ENCODE data around the gene FRS2.

FRS2 gene

DNA sequence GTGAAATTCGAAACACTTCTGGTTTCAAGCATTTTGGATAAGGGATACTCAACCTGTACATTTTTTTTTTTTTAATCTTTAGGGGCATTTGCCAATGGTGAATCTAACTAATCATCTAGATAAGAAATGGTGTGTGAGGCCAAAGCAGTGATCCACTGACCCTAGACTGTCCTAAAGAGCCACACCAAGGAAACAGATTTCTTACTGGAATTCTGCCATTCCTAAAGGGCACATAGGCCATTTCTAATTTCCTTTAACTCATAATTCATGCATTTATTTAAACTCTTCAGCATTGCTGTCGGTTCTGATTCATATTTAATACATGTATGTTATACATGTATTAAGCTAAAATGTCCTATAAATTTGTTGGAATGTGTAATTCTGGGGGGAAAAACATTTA is 47.2 kb downstream of the FRS2 start:
- Histone ChIP-seq H3K9me3 (peaks cover 42% of the 10 kb centered on the region), H3K36me3 (peaks cover 14% of the 10 kb centered on the region; the same call in 1 of the 2 replicates), H3K27me3 (no peaks in the 10 kb centered on the region), H4K20me1 (peaks cover 59% of the 10 kb centered on the region), H3K4me3 (no peak overlapping the region), H3K9ac (no peak overlapping the region), H3K27ac (no peak overlapping the region), H3K4me2 (no peak overlapping the region), H3K4me1 (0 out of 2 replicates have a peak, but pooled peaks cover 5% of the 10 kb centered on the region)
- TF ChIP-seq Cebpa-rat (IDR thresholded peaks at IDR 0.05), result no peak

DNA sequence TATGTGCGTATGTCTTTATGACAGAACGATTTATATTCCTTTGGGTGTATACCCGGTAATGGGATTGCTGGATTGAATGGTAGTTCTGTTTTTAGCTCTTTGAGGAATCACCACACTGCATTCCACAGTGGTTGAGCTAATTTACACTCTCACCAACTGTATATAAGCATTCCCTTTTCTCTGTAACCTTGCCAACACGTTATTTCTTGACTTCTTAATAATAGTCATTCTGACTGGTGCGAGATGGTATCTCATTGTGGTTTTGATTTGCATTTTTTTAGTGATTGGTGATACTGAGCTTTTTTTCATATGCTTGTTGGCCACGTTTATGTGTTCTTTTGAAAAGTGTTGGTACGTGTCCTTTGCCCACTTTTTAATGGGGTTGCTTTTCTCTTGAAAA is 49.7 kb downstream of the FRS2 start:
- Histone ChIP-seq H3K4me1 (no peaks in the 10 kb centered on the region), H3K36me3 (peaks cover 14% of the 10 kb centered on the region), H3K27ac (no peak overlapping the region), H3K9me3 (peaks cover 59% of the 10 kb centered on the region), H3K9ac (no peak overlapping the region), H3K27me3 (no peaks in the 10 kb centered on the region), H4K20me1 (peaks cover 57% of the 10 kb centered on the region), H3K4me2 (no peak overlapping the region), H3K4me3 (no peak overlapping the region)
- no peak for TF ChIP-seq Cebpa-rat (IDR thresholded peaks at IDR 0.05)

DNA sequence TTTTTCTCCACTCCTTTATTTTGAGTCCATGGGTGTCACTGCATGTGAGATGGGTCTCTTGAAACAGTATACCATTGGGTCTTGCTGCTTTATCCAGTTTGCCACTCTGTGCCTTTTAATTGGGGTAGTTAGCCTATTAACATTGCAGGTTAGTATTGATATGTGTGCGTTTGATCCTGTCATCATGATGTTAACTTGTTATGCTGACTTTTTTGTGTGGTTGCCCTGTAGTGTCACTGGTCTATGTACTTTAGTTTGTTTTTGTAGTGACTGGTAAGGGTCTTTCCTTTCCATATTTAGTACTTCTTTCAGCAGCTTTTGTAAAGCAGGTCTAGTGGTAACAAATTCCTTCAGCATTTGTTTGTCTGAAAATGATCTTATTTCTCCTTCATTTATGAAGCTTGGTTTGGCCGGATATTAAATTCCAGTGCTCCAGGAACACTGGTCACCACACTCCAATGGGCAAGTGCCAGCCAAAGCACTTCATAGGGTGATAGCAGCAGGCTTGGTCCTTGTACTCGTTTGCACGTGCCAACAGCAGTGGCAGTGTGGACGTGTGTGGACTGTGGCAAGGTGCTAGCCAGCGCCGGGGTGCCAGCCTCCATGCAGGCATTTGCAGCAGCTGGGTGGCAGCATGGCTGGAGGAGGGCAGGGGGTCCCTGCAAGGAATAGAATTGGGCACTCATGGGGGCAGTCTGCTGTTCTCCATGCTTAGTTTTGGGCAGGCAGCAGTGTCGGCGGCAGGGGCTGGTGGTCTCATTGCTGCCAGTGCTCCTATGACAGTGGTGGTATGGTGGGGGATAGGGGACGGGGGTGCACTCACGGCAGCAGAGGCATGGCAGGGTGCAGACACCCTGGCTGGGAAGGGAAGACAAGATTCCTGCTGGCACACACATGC is 53.5 kb downstream of the FRS2 start:
- Histone ChIP-seq H3K36me3 (peaks cover 7% of the 10 kb centered on the region; the same call in 1 of the 2 replicates), H3K4me3 (no peak overlapping the region), H3K27me3 (no peaks in the 10 kb centered on the region), H3K27ac (no peak overlapping the region), H3K9me3 (peaks cover 57% of the 10 kb centered on the region), H3K9ac (no peak overlapping the region), H3K4me2 (no peak overlapping the region), H3K4me1 (no peaks in the 10 kb centered on the region), H4K20me1 (peaks cover 61% of the 10 kb centered on the region)
- TF ChIP-seq Cebpa-rat (IDR thresholded peaks at IDR 0.05), result no peak

DNA sequence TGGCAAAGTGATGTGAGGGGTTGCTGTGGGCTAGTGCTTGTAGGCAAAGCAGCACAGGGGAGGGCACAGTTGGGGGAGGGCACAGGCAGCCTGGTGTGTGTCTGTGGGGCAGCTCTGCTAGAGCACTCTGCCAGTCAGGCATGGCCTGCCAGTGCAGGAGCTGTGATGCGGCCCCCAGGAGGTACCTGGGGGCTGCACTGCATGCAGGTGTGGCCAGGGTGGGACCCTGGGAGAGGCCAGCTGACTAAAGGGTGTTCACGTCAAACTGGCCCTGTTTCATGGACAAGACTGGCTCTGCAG is 54.1 kb downstream of the FRS2 start:
- H3K27ac ChIP-seq, result no peak overlapping the region
- TF ChIP-seq Cebpa-rat (IDR thresholded peaks at IDR 0.05), result no peak
- H3K36me3 ChIP-seq, result peaks cover 3% of the 10 kb centered on the region; the same call in 1 of the 2 replicates
- peaks cover 52% of the 10 kb centered on the region for H3K9me3 ChIP-seq
- no peak overlapping the region for H3K4me2 ChIP-seq
- H3K27me3 ChIP-seq, result no peaks in the 10 kb centered on the region
- no peak overlapping the region for H3K9ac ChIP-seq
- H3K4me3 ChIP-seq, result no peak overlapping the region
- peaks cover 61% of the 10 kb centered on the region for H4K20me1 ChIP-seq
- no peaks in the 10 kb centered on the region for H3K4me1 ChIP-seq

DNA sequence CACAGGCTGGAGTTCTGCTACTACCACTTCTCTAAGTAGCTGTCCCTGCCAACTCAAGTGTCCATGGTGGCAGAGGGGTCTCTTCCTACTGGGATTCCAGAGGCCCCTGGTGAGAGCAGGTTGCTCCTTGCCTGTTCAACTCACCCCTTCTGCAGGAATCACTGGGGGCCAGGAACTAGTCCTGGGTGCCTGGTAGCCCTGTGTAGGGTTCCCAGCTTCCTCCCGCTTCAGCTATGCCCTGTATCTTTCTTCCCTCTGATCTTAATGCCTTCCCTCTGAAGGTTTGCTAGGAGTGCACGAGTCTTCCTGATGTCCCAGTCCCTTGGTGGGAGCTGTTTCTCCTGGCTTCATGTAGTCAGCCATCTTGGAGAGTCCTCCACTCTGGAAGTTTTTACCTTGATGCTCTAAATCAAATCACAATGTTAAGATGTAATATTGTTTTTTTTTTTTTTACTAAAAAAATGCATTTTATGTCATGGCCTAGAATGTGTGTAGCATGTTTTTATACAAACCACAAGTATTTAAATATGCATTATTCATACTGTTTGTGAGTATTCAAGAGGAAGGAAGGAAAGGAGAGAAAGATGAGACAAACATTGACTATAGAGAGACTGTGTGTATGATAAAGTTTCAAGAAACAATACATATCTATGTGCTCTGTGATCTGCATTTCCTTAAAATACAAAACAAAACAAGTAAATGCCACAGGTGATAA is 54.7 kb downstream of the FRS2 start:
- Histone ChIP-seq H3K27ac (no peak overlapping the region), H3K4me2 (no peak overlapping the region), H3K4me1 (no peaks in the 10 kb centered on the region), H3K4me3 (no peak overlapping the region), H3K36me3 (no peaks in the 10 kb centered on the region; the same call in 1 of the 2 replicates), H4K20me1 (peaks cover 61% of the 10 kb centered on the region), H3K27me3 (no peaks in the 10 kb centered on the region), H3K9me3 (peaks cover 45% of the 10 kb centered on the region), H3K9ac (no peak overlapping the region)
- no peak for TF ChIP-seq Cebpa-rat (IDR thresholded peaks at IDR 0.05)

DNA sequence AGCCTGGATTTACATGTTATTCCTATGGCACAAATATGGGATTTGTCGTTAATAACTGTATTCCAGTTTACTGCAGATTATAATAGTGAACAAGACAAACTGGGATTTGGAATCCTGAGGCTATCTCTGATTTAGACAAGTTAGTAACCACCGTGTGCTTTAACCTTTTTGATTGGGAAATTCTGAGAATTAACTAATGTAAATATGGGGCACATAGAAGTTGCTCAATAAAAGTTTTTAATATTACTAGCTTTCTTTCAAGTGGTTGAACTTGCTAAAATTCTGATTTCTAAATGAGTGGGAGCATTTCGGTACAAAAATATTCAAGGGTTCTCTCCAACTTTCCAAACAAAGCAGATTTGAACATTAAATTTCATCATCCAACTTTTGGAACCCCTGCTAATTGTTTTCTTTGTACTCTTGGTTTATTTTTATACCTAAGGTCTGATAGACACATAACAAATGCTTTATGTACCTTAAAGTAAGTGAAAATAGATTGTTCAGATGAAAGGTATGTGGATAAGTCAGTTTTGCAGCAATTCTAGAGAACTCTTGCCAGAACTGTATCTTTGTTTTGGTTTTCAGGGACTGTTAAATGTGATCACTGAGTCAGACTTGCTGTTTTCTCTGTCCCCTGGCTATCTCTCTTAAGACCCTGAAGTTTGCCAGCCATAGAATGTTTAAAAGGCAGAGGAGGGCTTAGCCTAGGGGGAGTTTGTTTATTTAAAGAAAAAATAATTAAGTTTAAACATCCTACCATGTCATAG is 57.5 kb downstream of the FRS2 start:
- Histone ChIP-seq H4K20me1 (peaks cover 64% of the 10 kb centered on the region), H3K4me2 (no peak overlapping the region), H3K9me3 (peaks cover 17% of the 10 kb centered on the region), H3K27me3 (no peaks in the 10 kb centered on the region), H3K9ac (no peak overlapping the region), H3K4me1 (no peaks in the 10 kb centered on the region), H3K4me3 (no peak overlapping the region), H3K27ac (no peak overlapping the region), H3K36me3 (peaks cover 16% of the 10 kb centered on the region)
- TF ChIP-seq Cebpa-rat (IDR thresholded peaks at IDR 0.05), result no peak

DNA sequence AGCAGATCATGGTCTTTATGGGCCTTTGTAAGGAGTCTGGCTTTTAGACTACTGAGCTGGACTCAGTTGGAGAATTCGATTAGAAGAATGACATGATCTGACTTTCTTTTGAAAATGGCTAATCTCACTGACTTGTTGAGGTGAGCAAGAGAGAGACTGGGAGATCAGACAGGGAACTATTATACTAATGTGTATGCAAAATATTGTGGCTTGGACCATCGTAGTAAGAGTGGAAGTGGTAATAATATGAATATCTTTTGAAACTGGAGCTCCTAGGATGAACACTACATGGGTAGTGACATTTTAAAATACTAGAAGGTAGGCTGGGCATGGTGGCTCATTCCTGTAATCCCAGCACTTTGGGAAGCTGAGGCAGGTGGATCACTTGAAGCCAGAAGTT is 58.8 kb downstream of the FRS2 start:
- TF ChIP-seq Cebpa-rat (IDR thresholded peaks at IDR 0.05), result no peak
- H3K36me3 ChIP-seq, result peaks cover 26% of the 10 kb centered on the region
- H3K27me3 ChIP-seq, result no peaks in the 10 kb centered on the region
- H3K9me3 ChIP-seq, result peaks cover 4% of the 10 kb centered on the region; the same call in 1 of the 2 replicates
- peaks cover 51% of the 10 kb centered on the region for H4K20me1 ChIP-seq
- H3K4me2 ChIP-seq, result no peak overlapping the region
- no peak overlapping the region for H3K4me3 ChIP-seq
- no peaks in the 10 kb centered on the region for H3K4me1 ChIP-seq
- H3K27ac ChIP-seq, result no peak overlapping the region
- no peak overlapping the region for H3K9ac ChIP-seq

DNA sequence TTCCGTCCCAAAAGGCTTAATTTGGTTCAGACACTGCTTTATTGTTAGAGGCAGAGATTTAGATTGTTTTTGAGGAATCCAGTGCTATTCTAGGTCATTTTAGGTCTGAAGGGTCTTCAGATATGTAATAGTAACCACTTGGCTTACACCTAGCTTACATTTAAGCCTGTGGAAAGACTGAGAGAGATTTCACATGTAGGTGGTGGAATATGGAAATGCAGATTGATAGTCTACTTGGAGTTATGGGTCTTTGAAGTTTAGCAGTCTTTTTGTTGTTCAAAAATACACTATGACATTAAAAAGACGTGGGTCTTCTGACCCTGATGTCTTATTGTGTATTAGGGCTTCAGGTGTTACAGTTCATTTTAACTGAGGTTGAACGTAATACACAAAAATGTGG is 63.7 kb downstream of the FRS2 start:
- H3K27ac ChIP-seq, result no peak overlapping the region
- H3K36me3 ChIP-seq, result peaks cover 27% of the 10 kb centered on the region
- no peak overlapping the region for H3K9ac ChIP-seq
- peaks cover 26% of the 10 kb centered on the region; the same call in 1 of the 2 replicates for H4K20me1 ChIP-seq
- TF ChIP-seq Cebpa-rat (IDR thresholded peaks at IDR 0.05), result no peak
- H3K27me3 ChIP-seq, result no peaks in the 10 kb centered on the region
- no peak overlapping the region for H3K4me3 ChIP-seq
- H3K4me2 ChIP-seq, result no peak overlapping the region
- H3K4me1 ChIP-seq, result no peaks in the 10 kb centered on the region
- H3K9me3 ChIP-seq, result no peaks in the 10 kb centered on the region

DNA sequence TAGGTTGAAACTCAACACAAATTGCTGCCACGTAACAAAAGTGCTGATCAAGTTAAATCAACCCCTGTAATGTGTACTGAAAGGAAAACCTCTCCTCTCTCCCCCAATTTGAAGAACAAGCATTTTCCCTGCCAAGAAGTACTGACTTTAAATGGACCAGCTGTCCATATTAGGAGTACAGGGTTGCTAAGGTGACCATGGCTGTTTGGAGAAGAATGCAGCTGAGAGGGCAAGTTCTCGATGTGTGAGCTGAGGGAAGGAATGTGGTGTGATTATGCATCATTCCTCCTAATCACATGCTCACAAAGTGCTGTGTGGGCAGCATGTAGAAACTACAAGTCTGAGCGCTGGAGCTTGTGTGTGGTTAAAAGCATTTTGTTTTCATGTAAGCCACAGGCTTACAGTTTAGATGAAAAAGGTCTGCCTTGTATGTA is 64.2 kb downstream of the FRS2 start:
- H3K9ac ChIP-seq, result no peak overlapping the region
- no peaks in the 10 kb centered on the region for H3K27me3 ChIP-seq
- H3K4me1 ChIP-seq, result no peaks in the 10 kb centered on the region
- no peak for TF ChIP-seq Cebpa-rat (IDR thresholded peaks at IDR 0.05)
- no peaks in the 10 kb centered on the region for H3K9me3 ChIP-seq
- no peak overlapping the region for H3K4me2 ChIP-seq
- no peak overlapping the region for H3K4me3 ChIP-seq
- H3K27ac ChIP-seq, result no peak overlapping the region
- peaks cover 26% of the 10 kb centered on the region; the same call in 1 of the 2 replicates for H4K20me1 ChIP-seq
- H3K36me3 ChIP-seq, result peaks cover 32% of the 10 kb centered on the region

All from BLaER1 (cell line).